Inflammatory macrophage (primary cell): ENCODE measurements around the gene RNF182.
"Not testable (repeated sequence)": the region's sequence is repeated elsewhere in the genome, so short reads cannot be mapped to it uniquely, and the experiment has no call there.

Experiments used
- DNase-seq, 2 donors: peaks; one replicate each; pipeline ENCODE4 v3.0.0-alpha.2; 2020 to 2022

The RNF182 gene

GRCh38 chr6:14002176-14002947 lies 77.6 kb downstream of the RNF182 start:
- DNase-seq, result no peak

GRCh38 chr6:14004258-14004657 lies 79.5 kb downstream of the RNF182 start:
- DNase-seq, result no peak

GRCh38 chr6:14008809-14009208 lies 84.1 kb downstream of the RNF182 start:
- DNase-seq, result no peak

- no peak for DNase-seq
These were observed 84.7 kb downstream of the RNF182 start for GRCh38 chr6:14009431-14009830.

GRCh38 chr6:14010275-14010674 lies 85.5 kb downstream of the RNF182 start:
- DNase-seq, result no peak

GRCh38 chr6:14012313-14013030 lies 87.7 kb downstream of the RNF182 start:
- peak; percentile 55 to 73 for DNase-seq

- no peak for DNase-seq
These were observed 91.2 kb downstream of the RNF182 start for GRCh38 chr6:14015964-14016363.

GRCh38 chr6:14016432-14016831 lies 91.7 kb downstream of the RNF182 start:
- DNase-seq, result no peak

GRCh38 chr6:14016935-14017625 lies 92.3 kb downstream of the RNF182 start:
- DNase-seq, result no peak

- no peak for DNase-seq
These were observed 93.1 kb downstream of the RNF182 start for GRCh38 chr6:14017626-14018475.

GRCh38 chr6:14018559-14018958 lies 93.8 kb downstream of the RNF182 start:
- DNase-seq, result not testable (repeated sequence)

- DNase-seq, result no peak
These were observed 95.8 kb downstream of the RNF182 start for GRCh38 chr6:14020551-14020950.

- DNase-seq, result no peak
These were observed 96.7 kb downstream of the RNF182 start for GRCh38 chr6:14021449-14021848.

GRCh38 chr6:14022673-14023072 lies 97.9 kb downstream of the RNF182 start:
- DNase-seq, result no peak

- no peak for DNase-seq
These were observed 99.1 kb downstream of the RNF182 start for GRCh38 chr6:14023855-14024254.

- peak; percentile 43 to 62 for DNase-seq
These were observed 100.4 kb downstream of the RNF182 start for GRCh38 chr6:14025160-14025559.

GRCh38 chr6:14026831-14027539 lies 102.2 kb downstream of the RNF182 start:
- DNase-seq, result no peak

- no peak for DNase-seq
These were observed 103.9 kb downstream of the RNF182 start for GRCh38 chr6:14028631-14029030.

GRCh38 chr6:14029605-14030004 lies 104.9 kb downstream of the RNF182 start:
- no peak for DNase-seq
